GM21717 (cell line): ENCODE results near the gene CTXN2.

Experiments used
- ATAC-seq: cut with Tn5 transposase; IDR thresholded peaks from one replicate; pipeline ENCODE4 v1.9.1; 2021; ENCODE audit warnings: mild to moderate bottlenecking, moderate library complexity; ENCODE audit not compliant: unreplicated experiment

CTXN2 gene

DNA sequence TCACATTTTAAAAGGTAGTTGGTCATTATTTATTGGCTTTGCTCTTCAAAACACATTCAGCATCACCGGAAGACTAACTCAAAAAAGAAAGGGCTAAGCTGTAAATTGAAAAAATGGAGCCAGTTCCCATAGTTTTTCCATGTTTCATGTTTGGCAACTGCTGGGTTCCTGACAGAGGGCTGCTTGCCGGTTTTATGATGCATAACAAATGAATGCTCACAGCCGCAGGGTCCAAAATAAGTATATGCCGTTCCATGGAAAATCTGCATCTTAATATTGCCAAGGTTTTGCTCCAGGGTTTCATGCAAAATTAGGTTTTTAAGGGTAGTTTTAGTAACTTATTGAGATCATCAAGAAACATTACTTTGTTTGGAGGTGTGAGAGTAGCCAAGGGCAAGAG is 30.4 kb downstream of the CTXN2 start:
- ATAC-seq: no peak

DNA sequence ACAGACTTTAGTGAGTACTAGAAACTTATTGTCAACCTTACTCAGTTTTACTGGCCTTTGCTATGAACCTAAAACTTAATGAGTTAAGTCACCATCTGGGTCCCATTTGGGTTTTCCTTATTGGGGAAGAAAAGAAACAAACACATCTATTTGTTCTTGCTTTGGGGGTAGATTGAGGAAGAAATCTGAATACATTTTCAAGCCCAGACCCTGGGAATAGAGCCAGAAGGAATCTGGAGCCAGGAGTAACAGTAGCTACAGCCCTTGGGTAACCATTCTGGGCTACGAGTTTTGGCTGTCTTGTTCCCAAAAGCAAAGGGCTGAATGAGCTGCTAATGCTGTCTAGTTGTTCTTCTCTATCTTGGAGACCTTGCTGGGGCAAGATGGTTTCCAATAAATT is 31.2 kb downstream of the CTXN2 start:
- no peak for ATAC-seq

DNA sequence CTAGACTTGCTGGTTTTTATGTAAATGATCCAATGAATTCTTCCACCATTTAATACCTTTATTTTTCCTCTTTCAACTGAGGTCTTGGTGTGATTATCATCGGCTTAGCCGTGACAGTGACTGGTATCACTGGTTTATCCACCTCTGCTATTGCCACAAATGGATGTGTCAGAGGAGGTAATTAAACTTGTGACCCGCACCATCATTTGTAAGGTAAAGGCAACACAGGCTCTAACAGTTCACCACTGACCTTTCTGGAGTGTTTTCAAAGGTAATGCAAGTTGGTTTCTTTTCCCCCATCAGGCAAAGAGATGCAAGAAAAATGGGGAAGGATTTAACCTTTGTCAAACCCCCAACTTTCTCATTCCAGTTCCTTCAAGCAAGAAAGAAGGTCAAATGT is 34.3 kb downstream of the CTXN2 start:
- ATAC-seq: no peak

DNA sequence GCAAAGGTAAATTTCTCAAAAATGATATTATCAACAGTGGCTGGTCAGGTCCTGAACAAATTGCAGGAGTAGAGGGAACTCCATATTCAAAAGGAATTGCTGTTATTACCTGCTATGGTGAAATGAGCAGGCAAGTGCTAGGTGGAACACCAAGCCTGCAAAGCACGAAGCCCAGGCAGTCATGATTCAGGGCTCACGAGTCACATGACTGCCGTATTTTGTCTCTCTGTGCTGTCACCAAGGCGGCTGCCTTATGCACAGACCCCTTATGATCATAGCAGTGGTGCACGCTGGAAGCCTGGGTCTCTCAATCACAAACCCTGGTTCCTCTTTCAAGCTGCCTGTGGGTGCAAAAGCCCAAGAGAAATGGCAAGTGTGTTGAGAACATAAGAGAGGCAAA is 39.0 kb downstream of the CTXN2 start:
- no peak for ATAC-seq

DNA sequence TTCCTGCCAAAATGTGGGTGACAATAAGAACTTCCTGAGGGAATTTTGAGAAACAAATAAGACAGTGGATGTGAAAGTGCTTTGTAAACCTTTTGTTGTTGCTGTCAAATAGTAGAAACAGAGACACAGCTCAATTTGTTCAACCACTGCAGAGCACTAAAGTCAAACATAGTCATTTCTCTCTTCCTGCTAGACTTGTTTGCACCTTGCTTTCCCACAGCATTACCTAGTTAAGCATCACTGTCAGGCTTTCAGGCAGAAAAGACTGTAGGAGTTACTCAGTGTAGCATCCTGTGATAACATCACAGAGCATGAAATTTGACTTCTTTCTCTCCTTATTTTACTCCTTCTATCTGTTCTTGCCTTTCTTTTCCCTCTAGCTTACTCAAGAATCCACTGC is 41.8 kb downstream of the CTXN2 start:
- no peak for ATAC-seq

DNA sequence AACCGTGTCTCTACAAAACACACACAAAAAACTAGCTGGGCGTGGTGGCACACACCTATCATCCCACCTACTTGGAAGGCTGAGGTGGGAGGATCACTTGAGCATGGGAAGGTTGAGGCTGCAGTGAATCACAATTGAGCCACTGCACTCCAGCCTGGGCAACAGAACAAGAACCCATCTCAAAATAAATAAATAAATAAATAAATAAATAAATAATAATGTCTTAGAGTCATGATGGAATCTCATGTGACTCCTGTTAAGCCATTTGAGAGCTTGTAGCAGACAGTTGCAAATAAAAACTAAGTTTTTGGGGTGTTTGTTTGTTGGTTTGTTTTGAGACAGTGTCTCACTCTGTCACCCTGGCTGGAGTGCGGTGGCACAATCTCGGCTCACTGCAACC is 47.9 kb downstream of the CTXN2 start:
- ATAC-seq: no peak

DNA sequence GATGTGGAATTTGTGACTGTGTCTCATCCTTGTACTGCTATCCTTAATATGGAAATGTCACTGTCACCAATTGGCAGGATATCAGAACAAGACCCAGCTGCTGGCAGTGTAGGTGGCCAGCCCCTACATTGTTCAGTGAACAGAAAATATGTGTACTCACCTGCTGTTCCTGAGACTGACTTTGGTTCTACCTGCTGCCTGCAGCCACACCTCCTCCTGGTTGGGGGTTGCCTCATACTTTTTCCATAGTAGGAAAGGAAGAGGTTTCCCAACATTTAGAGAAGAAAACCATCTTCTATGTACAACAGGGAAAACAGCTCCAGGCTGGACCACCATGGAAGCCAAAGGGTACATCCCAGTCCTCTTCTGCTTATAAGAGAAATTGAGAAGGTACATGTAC is 50.5 kb downstream of the CTXN2 start:
- no peak for ATAC-seq

DNA sequence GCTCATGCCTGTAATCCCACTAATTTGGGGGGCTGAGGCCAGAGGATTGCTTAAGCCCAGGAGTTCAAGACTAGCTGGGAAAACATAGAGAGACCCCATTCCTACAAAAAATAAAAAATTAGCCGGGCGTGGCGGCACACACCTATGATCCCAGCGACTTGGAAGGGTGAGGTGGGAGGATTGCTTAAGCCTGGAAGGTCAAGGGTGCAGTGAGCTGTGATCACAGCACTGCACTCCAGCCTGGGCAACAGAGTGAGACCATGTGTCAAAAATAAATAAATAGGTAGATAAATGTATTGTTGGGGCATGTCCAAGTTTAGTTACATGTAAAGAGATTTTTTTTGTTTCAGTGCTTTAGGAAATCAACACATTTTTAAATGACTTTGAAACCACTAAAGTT is 51.1 kb downstream of the CTXN2 start:
- no peak for ATAC-seq

DNA sequence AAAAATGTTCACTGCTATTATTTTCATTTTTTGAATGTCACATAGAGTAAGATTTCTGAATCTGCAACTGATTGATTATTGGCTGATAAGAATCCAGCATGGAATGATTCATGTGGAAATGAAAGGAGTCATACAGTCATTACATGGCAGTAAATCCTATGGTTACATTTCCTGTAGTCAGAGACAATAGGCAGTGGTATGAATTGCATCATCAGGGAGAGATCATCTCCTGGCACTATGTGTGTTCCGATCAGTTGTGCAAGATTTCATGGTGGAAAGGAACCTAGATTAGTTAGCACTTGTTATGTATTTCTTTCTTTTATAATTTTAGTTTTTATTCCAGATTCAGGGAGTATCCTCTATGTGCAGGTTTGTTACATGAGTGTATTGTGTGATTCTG is 53.5 kb downstream of the CTXN2 start:
- ATAC-seq: no peak

DNA sequence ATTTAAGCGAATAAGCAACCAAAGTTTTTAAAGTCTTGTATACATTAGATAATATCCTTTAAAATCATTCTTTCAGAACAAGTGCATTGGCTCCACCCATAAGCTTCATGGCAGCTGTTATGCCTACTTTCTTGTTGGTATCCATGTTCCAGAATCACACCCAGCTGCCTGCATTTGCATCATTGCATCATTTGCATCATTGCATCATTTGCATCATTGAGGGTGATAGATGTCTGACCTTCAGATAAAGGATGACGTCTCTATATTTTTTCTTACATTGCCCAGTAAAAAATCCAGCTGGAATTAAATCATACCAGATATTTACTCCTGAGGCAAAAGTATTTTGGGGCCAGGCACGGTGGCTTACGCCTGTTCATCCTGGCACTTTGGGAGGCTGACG is 56.9 kb downstream of the CTXN2 start:
- ATAC-seq: no peak

DNA sequence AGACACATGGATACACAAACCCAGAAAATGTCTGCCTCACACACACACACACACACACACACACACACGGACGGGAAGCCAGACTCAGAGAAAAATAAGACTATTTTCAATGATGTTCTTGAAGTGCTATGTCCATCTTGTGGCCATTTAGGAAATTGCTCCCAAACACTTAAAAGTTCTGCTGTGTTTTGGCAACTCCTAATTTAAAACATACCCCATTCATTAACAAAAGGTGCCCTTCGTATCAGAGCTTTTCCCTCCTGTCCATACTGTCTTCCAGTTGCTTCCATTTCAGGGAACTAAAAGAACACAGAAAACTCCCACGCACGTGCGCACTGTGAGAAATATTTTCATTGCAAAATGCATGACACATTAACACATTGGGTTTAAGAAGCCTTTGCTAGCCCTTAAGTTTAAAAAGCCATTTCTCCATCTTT is 59.2 kb downstream of the CTXN2 start:
- no peak for ATAC-seq

DNA sequence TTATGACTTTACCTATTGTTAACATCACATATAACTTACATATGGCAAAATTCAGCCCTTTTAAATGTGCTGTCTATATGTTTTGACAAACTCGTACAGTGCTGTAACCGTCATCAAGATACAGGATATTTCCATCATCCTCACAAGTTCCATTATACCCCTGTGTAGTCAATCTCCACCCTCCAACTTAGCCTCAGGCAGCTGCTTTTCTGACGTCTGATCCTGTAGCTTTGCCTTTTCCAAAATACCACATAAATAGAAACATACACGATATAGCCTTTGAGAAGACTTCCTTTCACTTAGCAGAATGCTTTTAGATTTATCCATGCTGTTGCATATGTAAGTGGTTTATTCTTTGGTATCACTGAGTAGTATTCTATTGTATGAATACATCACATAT is 61.7 kb downstream of the CTXN2 start:
- ATAC-seq: no peak
